HCT116 (cell line): ENCODE data around the gene ACTN1. TPM values are rescaled to one million over a fixed set of nuclear protein-coding genes. Genes with fewer than 3 reads are reported as not detected.

Source experiments
- ATAC-seq: fragments of 200-7000 bp; cut with Tn5 transposase; 2 replicates; pipeline ENCODE4 v1.9.1; 2020; ENCODE audit warnings: mild to moderate bottlenecking, moderate library complexity
- BruUV-seq: library from RNA; stranded (reverse); fragments of 400-500 nt; replicated peaks from 2 replicates; lab custom pipeline; 2021; lab: Mats Ljungman, UMichigan
- CTCF ChIA-PET: fragments of 300-600 bp; sonication (Branson Sonifier 250); formaldehyde crosslinking; loops from one replicate; lab custom pipeline; 2021; ENCODE audit warnings: antibody characterized with exemption; lab: Charles Lee
- POLR2A ChIA-PET: fragments of 300-600, 350-600 bp; sonication (Branson Sonifier 250); formaldehyde crosslinking; loops from one replicate; lab custom pipeline; 2021; ENCODE audit warnings: antibody characterized with exemption; lab: Charles Lee
- RAD21 ChIA-PET, 2 experiments: fragments of 300-600 bp; sonication (Branson Sonifier 250); formaldehyde crosslinking; loops; one replicate each; lab custom pipeline; 2023; ENCODE audit warnings: low total read pairs in 2 of 2; ENCODE audit not compliant: uncharacterized antibody in 2 of 2, unreplicated experiment in 2 of 2, low non-redundant PET in 1 of 2; lab: Charles Lee
- DNase-seq: peaks from one replicate; pipeline ENCODE4 v3.0.0-alpha.2; 2010; ENCODE audit warnings: low read depth, low spot score
- H2AFZ ChIP-seq: fragments of 200-600 bp; shearing (Covaris generic), sonication (generic); 2 replicates; pipeline ENCODE4 v1.6.1; 2017; ENCODE audit warnings: low read depth, mixed run types, mixed read lengths, antibody characterized with exemption, low read length; ENCODE audit not compliant: poor library complexity, severe bottlenecking
- H3K27ac ChIP-seq: 2 replicates; pipeline ENCODE4 v1.5.1; 2012; ENCODE audit warnings: low read depth, low read length
- H3K27me3 ChIP-seq: fragments of 200-600 bp; sonication (generic); 2 replicates; pipeline ENCODE4 v1.6.1; 2016; ENCODE audit warnings: mixed run types, low read length, mixed read lengths; ENCODE audit not compliant: insufficient read depth
- H3K36me3 ChIP-seq, 2 experiments: fragments of 200-500 bp in 1 of 2; fragments of 200-600 bp in 1 of 2; sonication (Bioruptor generic) in 1 of 2; sonication (generic) in 1 of 2; 2 replicates each; pipeline versions ENCODE4 v1.5.1 to v1.6.1; 2014 to 2016; ENCODE audit warnings: low read length in 2 of 2, inconsistent platforms in 1 of 2, mixed read lengths in 1 of 2, mixed run types in 1 of 2; ENCODE audit not compliant: insufficient read depth in 2 of 2, control insufficient read depth in 1 of 2
- H3K4me1 ChIP-seq, 2 experiments: fragments of 200-600 bp in 1 of 2; sonication (generic) in 1 of 2; 2 replicates each; pipeline versions ENCODE4 v1.5.1 to v1.6.1; 2012 to 2017; ENCODE audit warnings: low read length in 2 of 2, inconsistent platforms in 1 of 2, mild to moderate bottlenecking in 1 of 2, mixed read lengths in 1 of 2, mixed run types in 1 of 2, moderate library complexity in 1 of 2; ENCODE audit not compliant: insufficient read depth in 2 of 2, control insufficient read depth in 1 of 2
- H3K4me2 ChIP-seq: fragments of 200-600 bp; sonication (generic); 2 replicates; pipeline ENCODE4 v1.6.1; 2017; ENCODE audit warnings: mixed run types, low read length, mixed read lengths
- H3K4me3 ChIP-seq, 2 experiments: fragments of 200-600 bp in 1 of 2; sonication (generic) in 1 of 2; replicated peaks in 1 of 2; 2 replicates each; pipeline ENCODE4 v1.5.1; 2011 to 2016; ENCODE audit warnings: low read length in 2 of 2, control low read depth in 1 of 2, low read depth in 1 of 2, mild to moderate bottlenecking in 1 of 2, mixed read lengths in 1 of 2, mixed run types in 1 of 2
- H3K79me2 ChIP-seq: fragments of 200-600 bp; sonication (generic); 2 replicates; pipeline ENCODE4 v1.6.1; 2017; ENCODE audit warnings: mild to moderate bottlenecking, mixed run types, low read length, moderate library complexity, mixed read lengths; ENCODE audit not compliant: insufficient read depth
- H3K9ac ChIP-seq: fragments of 200-600 bp; sonication (generic); 2 replicates; pipeline ENCODE4 v1.6.1; 2016; ENCODE audit warnings: low read length, mixed read lengths
- H3K9me2 ChIP-seq: fragments of 200-600 bp; sonication (generic), shearing (Covaris generic); 2 replicates; pipeline ENCODE4 v1.6.1; 2017; ENCODE audit warnings: mixed run types, mild to moderate bottlenecking, moderate library complexity; ENCODE audit not compliant: insufficient read depth
- H3K9me3 ChIP-seq, 2 experiments: fragments of 200-500 bp in 1 of 2; fragments of 200-600 bp in 1 of 2; sonication (Bioruptor generic) in 1 of 2; sonication (generic) in 1 of 2; 2 replicates each; pipeline ENCODE4 v1.6.1; 2014 to 2017; ENCODE audit warnings: low read length in 2 of 2, mixed read lengths in 2 of 2, inconsistent platforms in 1 of 2, low read depth in 1 of 2, mild to moderate bottlenecking in 1 of 2, mixed run types in 1 of 2, moderate library complexity in 1 of 2; ENCODE audit not compliant: control insufficient read depth in 1 of 2, insufficient read depth in 1 of 2
- H4K20me1 ChIP-seq: fragments of 200-600 bp; sonication (generic), shearing (Covaris generic); 2 replicates; pipeline ENCODE4 v1.6.1; 2017; ENCODE audit warnings: mixed run types, mild to moderate bottlenecking, moderate library complexity; ENCODE audit not compliant: insufficient read depth
- CBX3 ChIP-seq: IDR thresholded peaks from 2 replicates; pipeline ENCODE4 v1.6.1; 2012; ENCODE audit warnings: low read depth
- EZH2 ChIP-seq: fragments of 200-600 bp; sonication (generic); IDR thresholded peaks from 2 replicates; pipeline ENCODE4 v1.6.1; 2017; ENCODE audit warnings: antibody characterized with exemption, mixed run types
- EZH2phosphoT487 ChIP-seq: fragments of 200-600 bp; IDR thresholded peaks from 2 replicates; pipeline ENCODE4 v1.6.1; 2018; ENCODE audit warnings: antibody characterized with exemption, borderline replicate concordance
- FOSL1 ChIP-seq: IDR thresholded peaks from 2 replicates; pipeline ENCODE4 v1.6.1; 2012; ENCODE audit warnings: low read depth
- POLR2A ChIP-seq: IDR thresholded peaks from 2 replicates; pipeline ENCODE4 v1.7.0; 2011; ENCODE audit warnings: borderline replicate concordance; ENCODE audit not compliant: insufficient read depth, insufficient read length; ENCODE audit errors: extremely low read depth
- POLR2AphosphoS5 ChIP-seq: IDR thresholded peaks from 2 replicates; pipeline ENCODE4 v1.6.1; 2011; ENCODE audit warnings: mild to moderate bottlenecking, low read depth, low read length, moderate library complexity
- SP1 ChIP-seq: IDR thresholded peaks from 2 replicates; pipeline ENCODE4 v1.6.1; 2012; ENCODE audit warnings: low read depth
- YY1 ChIP-seq: IDR thresholded peaks from 2 replicates; pipeline ENCODE4 v1.6.1; 2011; ENCODE audit warnings: low read length, low read depth, moderate library complexity, mild to moderate bottlenecking; ENCODE audit not compliant: insufficient replicate concordance; ENCODE audit errors: extremely low read depth
- intact Hi-C: fragments of 100-400 bp; cut with micrococcal nuclease; formaldehyde crosslinking; loops from 2 replicates; pipeline ENCODE4 v1.10.0; 2022
- total RNA-seq: library from RNA; stranded (reverse); gene quantifications from one replicate; pipeline ENCODE4 v1.2.1, GENCODE V29; 2021; ENCODE audit not compliant: unreplicated experiment
- TF ChIP-seq, protein P1 (sequence below): IDR thresholded peaks from 2 replicates; pipeline ENCODE4 v1.6.1; 2011; ENCODE audit warnings: mild to moderate bottlenecking, low read length, moderate library complexity; ENCODE audit not compliant: insufficient replicate concordance; ENCODE audit errors: extremely low read depth

The ACTN1 gene
- total RNA-seq, 1 experiment from 2014 or later, result 123 TPM

DNA sequence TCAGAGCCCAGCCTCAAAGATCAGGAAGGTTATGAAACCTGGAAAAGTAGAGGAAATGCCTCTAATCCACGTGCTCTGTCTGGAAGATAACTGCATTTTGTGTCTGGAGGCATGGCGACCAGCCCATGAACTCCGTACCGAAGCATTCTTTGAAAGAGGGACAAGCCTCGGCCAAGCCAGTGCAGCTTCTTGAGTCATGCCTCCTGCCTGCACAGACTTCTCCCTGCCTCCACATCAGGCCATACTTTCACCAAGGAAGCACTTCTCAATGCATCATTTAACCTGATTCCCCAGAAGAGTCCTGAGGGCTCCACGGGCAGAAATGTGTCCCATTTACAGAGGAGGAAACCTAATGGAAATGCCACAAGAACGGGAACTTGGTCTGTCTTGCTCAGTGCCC is 3.4 kb downstream of the ACTN1 start:
- CTCF ChIA-PET, result no interaction called here
- no peaks in the 10 kb centered on the region for H3K27me3 ChIP-seq
- no peak for ATAC-seq
- H2AFZ ChIP-seq, result no peak overlapping the region
- RAD21 ChIA-PET, result no interaction called here
- POLR2A ChIA-PET, result no interaction called here
- H3K9ac ChIP-seq, result no peak overlapping the region
- peaks cover 78% of the 10 kb centered on the region for H3K79me2 ChIP-seq
- no peaks in the 10 kb centered on the region for H3K9me2 ChIP-seq
- BruUV-seq, result no TSS peak
- H3K36me3 ChIP-seq, result peaks cover 4 to 26% of the 10 kb centered on the region in 2 experiments; a peak in 3 of 4 replicates
- H3K4me2 ChIP-seq, result no peak overlapping the region
- no peak overlapping the region for H3K4me3 ChIP-seq
- no peak for DNase-seq
- H4K20me1 ChIP-seq, result no peaks in the 10 kb centered on the region
- TF ChIP-seq POLR2A, result no peak
- intact Hi-C loops, result no loop called here
- peaks cover 16 to 25% of the 10 kb centered on the region in 2 experiments for H3K4me1 ChIP-seq
- no peak overlapping the region for H3K27ac ChIP-seq
- H3K9me3 ChIP-seq, result no peaks in the 10 kb centered on the region

DNA sequence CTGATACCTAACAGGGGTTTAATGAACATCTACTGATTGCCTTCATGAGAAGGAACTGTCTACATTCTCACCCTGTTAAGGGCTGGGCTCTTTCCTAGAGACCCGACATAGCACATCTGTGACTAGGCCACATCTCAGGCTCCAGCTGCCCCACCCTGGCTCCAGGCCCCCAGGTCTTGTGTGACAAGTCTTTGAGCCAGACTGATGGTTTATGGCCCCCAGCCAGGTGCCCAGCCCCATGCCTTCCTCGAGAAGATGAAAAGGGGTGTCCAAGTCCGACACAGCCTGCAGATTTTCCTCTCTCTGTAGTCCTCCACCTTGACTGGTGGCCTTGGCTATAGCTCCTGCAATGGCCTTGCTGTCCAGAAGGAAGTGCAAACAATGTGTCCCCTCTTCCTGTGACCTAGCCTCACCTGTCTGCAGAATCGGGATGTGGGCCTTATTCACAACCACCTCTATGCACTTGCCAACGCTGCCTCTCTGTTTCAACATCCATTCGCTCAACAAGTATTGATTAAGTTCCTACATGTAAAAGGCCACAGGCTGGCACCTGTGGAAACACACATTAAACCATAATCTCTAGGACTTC is 4.2 kb downstream of the ACTN1 start:
- Histone ChIP-seq H2AFZ (no peak overlapping the region), H3K27ac (no peak overlapping the region), H3K4me2 (no peak overlapping the region), H4K20me1 (no peaks in the 10 kb centered on the region)
- ChIA-PET RAD21 (no interaction called here), CTCF (no interaction called here), POLR2A (no interaction called here)
- TF ChIP-seq SP1, result no peak
- TF ChIP-seq YY1, result no peak
- no peak for TF ChIP-seq EZH2
- TF ChIP-seq CBX3, result no peak
- TF ChIP-seq EZH2phosphoT487, result no peak
- no peak for TF ChIP-seq POLR2AphosphoS5
- no peak for TF ChIP-seq FOSL1
- TF ChIP-seq, protein P1, sequence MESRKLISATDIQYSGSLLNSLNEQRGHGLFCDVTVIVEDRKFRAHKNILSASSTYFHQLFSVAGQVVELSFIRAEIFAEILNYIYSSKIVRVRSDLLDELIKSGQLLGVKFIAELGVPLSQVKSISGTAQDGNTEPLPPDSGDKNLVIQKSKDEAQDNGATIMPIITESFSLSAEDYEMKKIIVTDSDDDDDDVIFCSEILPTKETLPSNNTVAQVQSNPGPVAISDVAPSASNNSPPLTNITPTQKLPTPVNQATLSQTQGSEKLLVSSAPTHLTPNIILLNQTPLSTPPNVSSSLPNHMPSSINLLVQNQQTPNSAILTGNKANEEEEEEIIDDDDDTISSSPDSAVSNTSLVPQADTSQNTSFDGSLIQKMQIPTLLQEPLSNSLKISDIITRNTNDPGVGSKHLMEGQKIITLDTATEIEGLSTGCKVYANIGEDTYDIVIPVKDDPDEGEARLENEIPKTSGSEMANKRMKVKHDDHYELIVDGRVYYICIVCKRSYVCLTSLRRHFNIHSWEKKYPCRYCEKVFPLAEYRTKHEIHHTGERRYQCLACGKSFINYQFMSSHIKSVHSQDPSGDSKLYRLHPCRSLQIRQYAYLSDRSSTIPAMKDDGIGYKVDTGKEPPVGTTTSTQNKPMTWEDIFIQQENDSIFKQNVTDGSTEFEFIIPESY, result no peak
- TF ChIP-seq, all 23 proteins: peak for 0
- peaks cover 14 to 19% of the 10 kb centered on the region in 2 experiments for H3K4me1 ChIP-seq
- intact Hi-C loops, result no loop called here
- H3K9ac ChIP-seq, result no peak overlapping the region
- no peak for DNase-seq
- BruUV-seq, result no TSS peak
- H3K79me2 ChIP-seq, result peaks cover 86% of the 10 kb centered on the region
- no peak for ATAC-seq
- H3K36me3 ChIP-seq, result peaks cover 4 to 26% of the 10 kb centered on the region in 2 experiments; a peak in 3 of 4 replicates
- no peaks in the 10 kb centered on the region for H3K9me2 ChIP-seq
- no peak overlapping the region for H3K4me3 ChIP-seq
- H3K27me3 ChIP-seq, result no peaks in the 10 kb centered on the region
- no peaks in the 10 kb centered on the region for H3K9me3 ChIP-seq
